ENCODE measurements around the gene C22orf23.

Gene C22orf23

DNA sequence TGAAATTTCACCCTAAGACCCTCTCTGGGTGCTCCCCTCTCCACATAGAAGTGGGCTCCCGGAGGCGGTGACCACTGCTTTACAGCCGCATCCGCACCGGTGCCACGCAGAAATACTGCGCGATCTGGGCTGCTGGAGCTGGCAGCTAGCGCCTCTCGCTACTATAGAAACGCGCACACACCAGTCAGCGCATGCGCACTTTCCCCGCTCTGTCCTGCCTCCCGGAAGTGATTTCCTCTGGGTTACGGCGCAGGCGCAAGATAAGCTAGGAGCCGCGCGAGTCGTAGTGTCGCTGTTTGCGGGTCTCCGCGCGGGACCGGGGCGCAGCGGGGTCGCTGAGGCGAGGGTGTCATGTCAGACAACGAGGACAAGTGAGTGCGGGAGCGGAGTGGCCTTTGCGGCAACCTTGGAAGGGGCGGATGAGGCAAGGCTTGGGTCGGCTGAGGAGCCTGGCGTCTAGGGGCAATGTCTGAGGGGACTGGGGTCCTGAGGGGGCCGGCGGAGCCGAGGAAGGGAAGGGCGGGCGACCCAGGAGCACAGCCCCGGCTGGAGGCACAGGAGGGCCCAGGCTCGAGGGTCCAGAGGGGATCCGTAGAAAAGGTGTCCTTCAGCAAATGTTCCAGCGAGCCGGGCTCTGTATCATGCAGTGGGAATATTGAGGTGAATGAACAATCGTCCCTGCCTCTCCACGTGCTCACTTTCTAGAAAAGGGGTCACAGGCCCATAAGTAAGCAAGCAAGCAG is at the start of gene C22orf23, which contains the start of gene POLR2F:
Gene C22orf23 (minus strand): TSS at position 165 of the 743 bp plus-strand sequence. CDS start 452 bp downstream, outside the sequence.
Gene POLR2F (plus strand): TSS at position 263 of the 743 bp plus-strand sequence. CDS start 89 bp downstream, at position 352.
- DNase-seq, result peak; percentile 66

DNA sequence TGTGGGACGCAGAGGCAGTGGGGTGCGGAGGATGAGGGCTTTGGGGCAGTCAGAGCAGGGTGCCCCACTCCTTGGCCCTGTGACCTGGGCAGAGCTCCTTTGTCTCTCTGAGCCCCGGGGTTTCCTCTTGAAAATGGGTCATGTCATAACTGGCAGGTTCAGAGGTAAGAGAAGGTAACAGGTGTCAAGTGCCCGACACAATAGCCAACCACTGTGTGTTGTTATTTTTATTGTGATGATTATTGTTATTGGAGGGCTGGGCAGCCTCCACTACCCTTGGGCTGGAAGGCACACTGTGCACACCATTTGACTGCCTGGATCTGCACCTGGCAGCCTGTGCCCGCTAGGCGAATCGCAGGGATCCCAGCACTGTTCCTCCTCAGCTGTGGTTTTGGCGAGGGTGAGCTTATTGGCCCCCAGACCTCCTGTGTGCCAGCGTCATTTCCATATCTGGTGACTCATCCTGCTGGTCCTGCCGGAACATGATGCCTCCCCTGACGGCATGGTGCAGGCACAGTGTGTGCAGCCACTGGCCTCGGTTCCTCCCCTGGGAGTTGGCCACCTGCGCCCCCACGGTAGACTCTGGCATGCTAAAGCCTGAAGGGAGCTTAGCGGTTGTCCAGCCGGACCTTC is 46.4 kb upstream of the C22orf23 start:
- DNase-seq, result peak; percentile 21

DNA sequence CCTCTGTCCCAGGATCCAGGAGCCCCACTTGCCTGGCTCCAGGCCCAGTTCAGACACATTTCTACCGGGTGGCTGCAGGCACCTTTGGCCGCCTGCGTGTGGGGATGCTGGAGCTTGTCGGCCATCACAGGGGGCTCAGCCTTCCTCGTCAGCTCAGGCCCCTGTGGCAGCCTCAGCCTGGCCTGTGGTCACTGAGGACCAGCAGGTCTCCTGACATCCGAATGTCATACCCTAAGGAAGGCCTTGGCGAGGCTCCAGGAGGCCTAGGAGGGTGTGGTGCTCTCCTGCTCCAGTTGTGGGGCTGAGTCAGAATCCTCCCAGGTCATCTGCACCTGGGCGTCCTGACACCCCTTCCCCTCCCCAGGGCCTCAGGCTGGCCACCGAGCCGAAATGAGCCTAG is 45.8 kb upstream of the C22orf23 start:
- DNase-seq, result no peak

DNA sequence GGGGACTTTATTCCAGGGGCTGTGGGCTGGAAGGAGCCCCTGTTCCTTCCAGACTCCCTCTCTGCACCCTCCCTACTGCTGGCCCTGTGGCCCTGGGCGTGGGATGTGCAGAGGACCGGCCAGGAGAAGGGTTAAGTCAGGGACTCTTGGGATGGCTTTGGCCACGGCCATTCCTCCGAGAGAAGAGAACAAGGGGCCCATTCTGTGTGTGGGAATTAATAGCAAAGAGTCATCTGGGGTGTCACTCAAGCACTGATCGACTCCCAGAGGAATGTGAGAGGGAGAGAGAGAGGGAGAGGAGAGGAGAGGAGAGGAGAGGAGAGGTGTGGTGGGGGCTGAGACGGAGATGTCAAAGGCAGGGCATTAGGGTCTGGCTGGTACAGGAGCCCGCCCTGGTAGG is 45.1 kb upstream of the C22orf23 start:
- DNase-seq, result no peak

DNA sequence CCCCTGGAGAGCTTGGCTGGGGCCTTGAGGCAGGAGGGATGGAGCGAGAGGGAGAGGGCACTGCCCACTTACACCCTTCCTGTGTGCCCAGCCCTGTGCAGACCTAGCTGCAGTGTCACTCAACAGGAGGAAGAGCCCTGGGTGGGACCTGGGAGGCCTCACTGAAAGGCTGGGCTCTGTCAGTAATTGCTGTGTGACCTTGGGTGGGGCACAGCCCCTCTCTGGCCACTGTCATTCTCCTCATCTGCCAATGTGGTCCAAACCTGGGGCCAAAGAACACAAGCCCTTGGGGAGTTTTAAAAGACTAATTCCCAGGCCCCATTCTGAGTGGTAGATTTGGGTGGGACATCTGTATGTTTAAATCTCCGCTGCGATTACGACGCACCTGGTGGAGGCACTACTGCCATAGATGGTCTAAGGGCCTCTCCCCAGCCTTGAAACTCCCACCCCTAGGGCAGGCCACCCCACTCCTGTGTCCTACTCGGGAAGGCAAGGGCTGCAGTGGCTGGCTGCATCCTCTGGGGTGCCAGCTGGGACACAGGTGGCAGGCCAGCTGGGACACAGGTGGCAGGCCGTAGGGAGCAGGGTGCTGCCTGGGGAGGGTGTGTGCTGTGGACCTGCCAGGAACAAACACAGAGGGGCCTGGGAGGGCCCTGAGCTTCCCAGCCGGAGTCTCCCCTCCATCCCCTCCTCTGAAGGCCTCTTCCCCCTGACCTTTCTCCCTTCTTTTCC is 43.3 kb upstream of the C22orf23 start:
- DNase-seq, result peak; percentile 39

DNA sequence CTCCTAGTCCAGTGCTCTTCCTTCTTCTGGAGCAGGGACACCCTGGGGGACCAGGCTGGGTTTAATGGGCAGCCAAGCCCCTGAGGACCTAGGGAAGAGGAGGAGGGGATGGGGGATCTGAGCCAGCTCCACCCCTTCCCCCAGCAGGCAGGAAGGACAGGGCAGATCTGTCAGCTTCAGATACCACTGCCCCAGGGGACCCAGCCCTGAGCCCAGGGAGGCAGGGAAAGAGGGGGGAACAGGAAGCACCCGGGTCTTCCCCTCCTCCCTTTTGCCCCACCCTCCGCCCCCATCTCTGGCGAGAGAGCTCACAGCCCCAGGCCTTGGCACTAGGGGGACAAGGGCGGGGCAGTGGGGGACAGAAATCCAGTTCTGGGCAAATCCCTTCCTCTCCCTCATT is 42.7 kb upstream of the C22orf23 start:
- DNase-seq, result no peak

DNA sequence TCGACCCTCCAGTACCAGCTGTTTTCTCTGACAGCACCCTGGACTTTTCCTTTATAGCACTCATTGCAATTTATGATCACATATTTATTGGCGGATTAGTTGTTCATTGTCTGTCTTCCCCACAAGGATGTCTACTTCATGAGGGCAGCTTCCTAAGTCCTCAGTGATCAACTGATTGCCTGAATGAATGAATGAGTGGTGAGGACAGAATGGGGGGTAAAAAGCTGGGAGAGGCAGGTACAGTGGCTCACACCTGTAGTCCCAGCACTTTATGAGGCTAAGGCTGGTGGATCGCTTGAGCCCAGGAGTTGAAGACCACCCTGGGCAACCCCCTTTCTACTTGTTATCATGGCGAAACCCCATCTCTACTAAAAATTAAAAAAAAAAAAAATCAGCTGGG is 42.1 kb upstream of the C22orf23 start:
- DNase-seq, result no peak

DNA sequence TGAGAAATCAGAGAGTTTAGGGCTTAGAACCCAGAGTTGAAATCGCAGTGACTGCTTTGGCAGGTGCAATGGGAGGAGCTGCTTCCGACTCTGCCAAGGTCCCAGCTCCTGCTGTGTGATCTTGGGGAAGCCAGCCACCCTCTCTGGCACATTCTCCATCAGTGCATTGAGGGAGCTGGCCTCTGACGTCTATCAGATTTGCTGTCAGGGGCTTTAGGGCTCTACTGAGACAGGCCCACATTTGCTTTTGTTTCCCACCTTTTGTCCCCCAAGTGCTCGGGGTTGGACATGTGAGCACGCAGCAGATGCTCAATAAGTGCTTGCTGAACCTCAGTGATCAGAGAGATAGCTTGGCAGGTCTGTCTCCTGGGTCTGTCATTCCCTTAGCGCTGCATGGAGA is 41.6 kb upstream of the C22orf23 start:
- no peak for DNase-seq

DNA sequence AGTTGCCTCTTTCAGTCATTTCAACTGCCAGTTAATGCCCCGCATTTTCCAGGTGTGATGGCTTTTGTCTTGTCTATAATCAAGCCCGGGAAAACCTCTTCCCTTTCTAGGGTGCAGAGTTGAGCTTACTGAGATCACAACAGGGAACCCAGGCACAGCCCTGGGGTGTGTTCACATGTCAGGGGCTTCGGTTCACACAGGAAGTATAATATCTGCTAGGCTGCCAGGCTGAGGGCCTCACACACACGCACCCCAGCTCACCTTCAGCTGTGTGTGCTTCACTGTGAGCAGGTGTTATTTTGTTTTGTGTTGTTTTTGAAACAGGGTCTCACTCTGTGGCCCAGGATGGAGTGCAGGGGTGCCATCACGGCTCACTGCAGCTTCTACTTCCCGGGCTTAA is 40.6 kb upstream of the C22orf23 start:
- DNase-seq, result no peak

DNA sequence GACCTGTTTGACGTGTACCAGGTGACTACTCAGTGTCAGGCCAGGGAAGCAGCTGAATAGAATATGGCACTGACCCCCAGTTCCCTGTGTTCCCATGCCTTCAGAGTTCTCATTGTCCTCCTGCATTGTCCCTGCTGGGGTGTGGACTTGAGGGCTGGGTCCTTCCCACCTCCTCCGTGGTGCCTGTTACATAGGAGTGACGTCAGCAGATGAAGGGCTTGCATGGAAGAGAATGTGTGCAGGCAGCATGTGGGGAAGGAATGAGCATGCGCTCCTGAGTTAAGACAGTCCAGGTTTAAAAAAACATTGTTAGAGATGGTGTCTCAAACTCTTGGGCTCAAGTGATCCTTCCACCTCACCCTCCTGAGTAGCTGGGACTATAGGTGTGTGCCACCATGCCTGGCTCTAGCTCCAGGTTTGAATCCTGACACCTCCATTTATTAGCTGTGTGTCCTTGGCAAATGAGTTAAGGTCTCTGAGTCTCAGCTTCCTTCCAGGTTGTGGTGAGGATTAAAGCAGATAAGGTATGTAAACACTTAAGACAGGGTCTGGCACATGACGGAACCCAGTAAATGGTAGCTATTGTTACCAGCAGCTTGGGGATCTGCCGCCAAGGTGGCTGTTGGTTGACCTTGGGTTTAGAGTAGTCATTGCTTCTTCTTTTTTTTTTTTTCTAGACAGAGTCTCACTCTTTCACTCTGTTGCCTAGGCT is 38.5 kb upstream of the C22orf23 start:
- DNase-seq, result no peak

DNA sequence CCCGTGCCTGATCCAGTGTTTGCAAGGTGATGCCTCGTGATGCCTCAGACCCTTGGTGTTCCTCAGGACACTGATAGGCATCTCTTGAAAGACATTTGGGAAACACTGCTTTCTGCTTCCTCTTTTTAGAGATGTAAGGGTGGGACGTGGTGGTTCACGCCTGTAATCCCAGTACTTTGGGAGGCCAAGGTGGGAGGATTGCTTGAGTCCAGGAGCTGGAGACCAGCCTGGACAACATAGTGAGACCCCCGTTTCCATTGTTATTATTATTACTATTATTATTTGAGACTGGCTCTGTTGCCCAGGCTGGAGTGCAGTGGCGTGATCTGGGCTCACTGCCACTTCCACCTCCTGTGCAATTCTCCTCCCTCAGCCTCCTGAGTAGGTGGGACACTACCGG is 37.5 kb upstream of the C22orf23 start:
- no peak for DNase-seq

DNA sequence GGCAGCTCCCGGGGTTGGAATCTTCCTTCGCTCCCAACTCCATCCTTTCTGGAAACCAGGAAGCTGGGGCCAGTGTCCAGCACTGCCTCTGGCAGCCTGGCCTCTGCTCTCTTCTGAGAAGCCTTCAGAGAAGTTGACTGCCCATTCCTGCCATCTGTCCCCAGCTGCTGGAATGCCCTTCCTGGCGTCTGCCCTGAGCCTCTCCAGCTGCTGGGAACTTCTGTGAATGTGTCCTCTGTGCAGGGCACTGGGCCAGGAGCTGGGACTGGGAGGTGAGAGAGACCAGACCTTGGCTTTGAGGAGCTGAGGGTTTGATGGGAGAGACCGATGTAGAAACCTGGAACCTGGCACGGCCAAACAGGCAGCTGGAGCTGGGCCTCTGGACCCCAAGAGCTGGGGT is 36.9 kb upstream of the C22orf23 start:
- DNase-seq, result no peak

DNA sequence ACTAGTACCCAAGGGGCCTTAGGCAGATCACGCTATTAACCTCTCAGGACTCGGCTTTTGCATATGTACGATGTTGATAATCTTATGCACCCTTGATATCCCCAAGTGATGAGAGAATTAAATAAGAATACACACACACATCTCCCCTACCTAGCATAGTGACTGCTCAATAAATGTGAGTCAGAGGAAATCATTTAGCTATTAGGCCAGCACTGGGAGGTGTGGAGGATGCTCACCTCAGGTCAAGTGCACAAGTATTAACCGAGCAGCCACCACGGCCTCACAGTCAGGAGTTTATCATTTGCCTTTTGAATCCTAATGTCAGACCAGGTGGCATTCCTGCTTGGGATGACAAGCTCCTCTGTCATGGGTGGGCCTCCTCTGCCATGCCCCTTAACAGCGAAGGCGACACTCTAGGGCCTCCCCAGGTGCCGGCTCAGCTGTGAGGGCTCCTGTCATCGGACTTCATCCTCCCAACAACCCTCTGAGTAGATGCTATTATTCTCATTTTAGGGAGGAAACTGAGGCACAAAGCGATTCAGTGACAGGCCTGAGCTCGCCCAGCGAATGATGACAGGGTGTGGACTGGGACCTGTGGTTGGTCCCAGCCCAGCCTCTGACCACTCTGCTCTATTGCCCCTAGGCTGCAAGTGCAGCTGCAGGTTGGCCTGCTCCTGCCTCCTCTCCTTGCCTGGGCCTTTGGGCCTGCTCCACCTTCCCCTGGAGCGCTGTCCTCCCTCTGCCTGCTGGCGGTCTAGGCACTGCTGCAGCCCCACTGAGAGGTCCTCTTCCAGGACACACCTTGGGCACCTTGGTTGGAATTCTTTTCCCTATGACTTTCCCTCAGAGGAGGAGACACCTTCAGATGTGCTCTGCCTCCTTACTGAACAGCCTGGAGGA is 36.0 kb upstream of the C22orf23 start:
- DNase-seq, result no peak

DNA sequence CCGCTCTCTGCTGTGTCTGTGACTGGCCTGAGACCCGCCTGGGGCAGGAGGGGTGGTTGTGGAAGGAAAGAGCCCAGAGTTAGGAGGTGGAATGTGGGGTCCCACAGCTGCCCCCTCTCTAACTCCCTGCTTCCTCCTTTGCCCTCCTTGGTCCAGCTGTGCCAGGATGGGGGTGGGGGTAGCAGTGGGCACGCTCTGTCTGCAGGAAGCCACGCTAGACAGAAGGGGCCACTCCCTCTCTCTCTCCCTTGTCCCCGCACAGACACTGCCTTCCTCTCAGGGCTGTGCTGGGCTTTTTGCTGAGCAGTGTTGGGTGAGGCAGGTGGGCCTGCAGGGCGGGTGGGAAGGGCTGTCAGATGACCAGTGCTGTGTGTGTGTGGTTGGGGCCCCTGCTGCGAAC is 33.0 kb upstream of the C22orf23 start:
- no peak for DNase-seq

DNA sequence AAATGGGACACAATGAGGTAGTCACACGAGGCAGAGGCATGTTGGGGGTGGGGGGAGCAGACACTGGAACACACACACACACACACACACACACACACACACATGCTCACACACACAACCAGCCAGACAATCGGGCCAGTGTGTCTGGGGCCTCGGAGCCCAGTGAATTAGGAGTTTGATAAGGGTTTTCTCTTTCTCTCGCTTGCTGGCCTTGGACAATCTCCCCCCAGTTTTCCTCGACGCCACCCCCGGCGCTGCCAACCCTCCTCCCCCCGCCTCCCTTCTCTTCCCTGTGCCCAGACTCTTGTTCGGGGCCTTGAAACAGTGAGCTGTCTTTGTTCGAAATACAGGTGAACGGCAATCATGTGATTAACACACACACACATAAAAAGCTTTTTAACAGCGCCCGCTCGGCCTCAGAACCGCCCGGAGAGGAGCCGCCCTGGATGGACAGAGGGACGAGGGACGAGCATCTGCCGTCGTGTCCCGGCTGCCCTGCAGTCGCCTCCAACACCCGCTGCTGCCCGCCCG is 32.4 kb upstream of the C22orf23 start:
- DNase-seq, result no peak

DNA sequence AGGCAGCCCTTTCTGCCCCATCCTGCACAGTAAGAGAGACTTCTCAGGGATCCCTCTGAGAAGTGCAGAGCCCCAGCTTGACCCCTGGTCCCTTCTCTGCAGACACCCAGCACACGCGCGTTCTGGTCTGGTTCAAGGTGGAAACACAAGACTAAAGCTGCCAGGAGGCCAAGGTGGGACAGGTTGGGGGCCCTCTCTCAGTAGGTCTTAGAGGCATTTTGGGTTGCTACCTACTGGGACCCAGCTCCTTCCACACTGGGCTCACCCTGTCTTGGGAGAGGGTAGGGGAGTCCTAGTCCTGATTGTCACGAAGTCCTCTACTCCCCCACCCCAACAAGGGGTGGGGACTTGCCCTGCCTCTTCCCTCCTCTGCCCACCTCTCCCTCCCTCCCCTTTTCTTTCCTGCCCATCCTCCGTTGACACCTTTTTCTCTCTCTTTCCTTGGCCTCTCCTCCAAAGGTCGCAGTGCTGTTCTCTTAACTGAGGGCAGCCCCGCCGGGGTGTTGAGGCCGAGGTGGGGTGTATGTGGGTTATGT is 31.7 kb upstream of the C22orf23 start:
- no peak for DNase-seq

DNA sequence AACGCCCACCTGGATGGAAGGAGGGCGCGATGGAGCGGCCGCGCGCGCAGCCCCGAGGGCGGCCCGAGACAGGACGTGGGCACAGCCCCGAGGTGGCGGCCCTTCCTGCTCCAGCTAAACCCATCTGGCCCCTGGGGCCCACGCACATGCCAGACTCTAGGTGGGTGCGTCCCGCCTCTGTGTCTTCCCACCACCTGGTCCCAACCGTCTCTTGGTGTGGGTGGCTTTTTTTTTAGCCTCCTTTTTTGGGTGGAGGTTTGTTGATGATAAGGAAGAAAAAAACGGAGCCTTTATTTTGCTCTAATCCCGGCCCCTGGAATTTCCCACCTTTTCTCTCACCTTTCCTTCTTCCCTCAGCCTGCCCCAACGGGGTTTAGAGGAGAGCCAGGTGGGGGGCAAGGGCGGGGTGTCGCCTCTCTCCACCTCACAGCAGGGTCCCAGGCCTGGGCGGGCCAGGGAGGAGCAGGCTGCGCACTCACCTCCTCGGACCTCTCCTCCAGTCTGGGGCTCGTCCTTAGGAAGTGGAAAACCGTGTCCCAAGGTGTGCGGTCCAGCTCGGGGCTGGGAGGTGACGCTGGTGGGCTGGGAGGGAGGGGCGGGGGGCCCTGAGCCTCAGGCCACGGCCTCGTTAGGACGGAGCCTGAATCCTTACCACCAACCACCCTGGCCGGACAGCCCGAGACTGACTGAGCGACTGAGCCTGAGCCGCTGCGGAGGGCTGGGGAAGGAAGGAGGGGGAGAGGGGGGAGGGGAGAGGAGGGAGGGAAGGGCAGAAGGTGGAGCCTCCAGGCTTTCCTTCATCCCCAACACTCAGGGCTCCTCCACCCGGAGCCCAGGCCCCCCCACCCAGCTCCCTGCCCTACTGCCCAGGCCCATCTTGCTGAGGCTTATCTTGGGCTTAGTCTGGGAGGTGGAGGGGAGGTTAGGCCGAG is 30.7 kb upstream of the C22orf23 start, which contains the start of gene SOX10:
Gene SOX10 (minus strand): TSS at position 696 of the 932 bp plus-strand sequence. CDS start 771 bp downstream, outside the sequence.
- DNase-seq, result no peak

DNA sequence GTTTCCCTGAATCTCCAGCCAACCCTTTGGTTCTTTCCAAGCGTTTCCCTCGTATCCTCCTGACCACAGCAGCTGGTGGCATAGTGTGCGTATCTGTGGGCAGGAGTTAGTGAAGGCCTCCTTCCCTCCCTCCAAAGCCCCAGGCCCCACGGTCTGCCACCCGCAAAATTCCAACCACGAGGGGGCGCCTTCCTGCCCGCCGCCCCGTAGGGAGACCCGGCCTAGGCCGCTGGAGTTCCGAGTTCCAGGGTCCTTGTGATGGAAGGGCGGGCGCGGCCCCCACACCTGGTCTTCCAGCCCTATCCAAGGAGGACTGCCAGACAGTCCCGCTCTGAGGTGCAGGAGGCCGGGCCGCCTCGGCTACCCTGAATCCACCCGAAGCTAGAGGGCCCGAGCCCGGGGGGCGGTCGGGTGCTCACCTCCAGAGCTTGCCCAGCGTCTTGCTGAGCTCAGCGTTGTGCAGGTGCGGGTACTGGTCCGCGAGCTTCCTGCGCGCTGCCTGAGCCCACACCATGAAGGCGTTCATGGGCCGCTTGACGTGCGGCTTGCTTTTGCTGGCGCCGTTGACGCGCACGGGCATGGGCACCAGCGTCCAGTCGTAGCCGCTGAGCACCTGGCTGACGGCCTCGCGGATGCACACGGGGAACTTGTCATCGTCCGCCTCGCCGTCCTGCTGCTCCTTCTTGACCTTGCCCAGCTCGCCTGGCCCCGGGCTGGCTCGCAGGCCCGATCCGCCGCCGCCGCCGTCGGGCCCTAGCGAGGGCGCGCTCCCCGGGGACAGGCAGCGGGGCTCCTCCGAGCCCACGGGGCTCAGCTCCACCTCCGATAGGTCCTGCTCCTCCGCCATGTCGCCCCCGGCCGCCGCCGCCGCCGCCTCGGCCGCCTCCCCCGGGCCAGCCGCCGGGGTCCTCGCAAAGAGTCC is 29.8 kb upstream of the C22orf23 start:
- DNase-seq, result no peak

DNA sequence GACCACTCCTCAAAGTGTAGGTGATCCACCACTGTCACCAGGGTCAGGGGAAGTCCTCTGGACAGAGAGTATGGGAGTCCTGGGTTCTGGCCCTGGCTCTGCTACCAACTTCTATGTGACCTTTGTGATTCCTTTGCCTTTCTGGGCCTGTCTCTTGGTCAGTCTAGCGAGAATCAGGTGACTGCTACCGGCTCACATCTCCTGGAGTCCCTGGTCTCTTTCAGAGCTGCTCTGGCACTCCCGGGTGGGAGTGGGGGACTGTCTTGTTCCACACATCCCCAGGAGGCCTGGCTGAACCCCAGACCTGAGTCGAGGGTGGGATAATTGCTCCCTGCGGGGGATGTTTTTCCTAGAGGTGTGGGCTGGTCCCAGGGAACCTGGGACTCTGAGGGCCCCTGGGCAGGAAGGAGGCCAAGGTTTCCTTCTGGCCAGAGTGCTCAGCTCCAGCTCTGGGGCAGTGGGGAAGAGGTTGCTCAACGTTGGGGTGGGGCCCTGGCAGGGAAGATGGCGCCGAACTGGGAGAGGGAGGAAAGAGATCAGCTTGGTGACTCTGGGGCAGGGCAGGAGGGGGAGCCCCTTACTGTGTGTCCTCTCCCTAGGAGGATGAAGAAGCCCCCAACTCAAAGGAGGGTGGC is 28.9 kb upstream of the C22orf23 start:
- no peak for DNase-seq
